Heart right ventricle (tissue), 16 donors: Measurements from ENCODE around the gene WDR90. TPM values are rescaled to one million over a fixed set of nuclear protein-coding genes. Genes with fewer than 3 reads are reported as not detected.
A peak's percentile ranks its signal among the peaks of the same experiment; 100 is the strongest.

Experiments used
- ATAC-seq, 8 donors: fragments of 200-7000 bp; cut with Tn5 transposase; one replicate each; pipeline ENCODE4 v1.9.1; 2020; ENCODE audit warnings: mild to moderate bottlenecking in 8 of 8, moderate library complexity in 8 of 8, moderate number of reproducible peaks in 1 of 8
- DNase-seq, 2 donors: peaks; one replicate each; pipeline ENCODE4 v3.0.0-alpha.2; 2020
- H3K27ac ChIP-seq, 10 donors: fragments of 200-600 bp; sonication (generic) in 2 of 10; one replicate each; pipeline versions ENCODE4 v1.5.0 to v1.8.0; 2020 to 2022; ENCODE audit warnings: mild to moderate bottlenecking in 3 of 10
- H3K27me3 ChIP-seq, 7 donors: fragments of 200-600 bp; one replicate each; pipeline ENCODE4 v1.8.0; 2021 to 2022; ENCODE audit warnings: mild to moderate bottlenecking in 2 of 7
- H3K36me3 ChIP-seq, 9 donors: fragments of 200-600 bp; sonication (generic) in 1 of 9; one replicate each; pipeline versions ENCODE4 v1.5.0 to v1.8.0; 2020 to 2022; ENCODE audit warnings: mild to moderate bottlenecking in 2 of 9
- H3K4me1 ChIP-seq, 9 donors: fragments of 200-600 bp; sonication (generic) in 1 of 9; one replicate each; pipeline versions ENCODE4 v1.5.0 to v1.8.0; 2020 to 2022; ENCODE audit warnings: mild to moderate bottlenecking in 4 of 9
- H3K4me3 ChIP-seq, 10 donors: fragments of 200-600 bp; sonication (generic) in 2 of 10; one replicate each; pipeline versions ENCODE4 v1.5.0 to v1.8.0; 2020 to 2022; ENCODE audit warnings: mild to moderate bottlenecking in 7 of 10, moderate library complexity in 2 of 10
- H3K9me3 ChIP-seq, 11 donors: fragments of 200-600 bp in 10 of 11; sonication (generic) in 2 of 11; one replicate each; pipeline versions ENCODE4 v1.5.0 to v1.8.0; 2013 to 2022; ENCODE audit warnings: mild to moderate bottlenecking in 2 of 11, control low read depth in 1 of 11, moderate library complexity in 1 of 11
- WGBS, 2 donors: extraction: QIAGEN DNeasy Blood & Tissue Kit; methylation state at CpG; one replicate each; pipeline ENCODE4 v1.1.7; 2013; ENCODE audit warnings: inconsistent platforms in 1 of 2; 5-methylcytosine and 5-hydroxymethylcytosine counted together
- intact Hi-C, 10 donors: fragments of 100-400 bp; cut with DNase I; formaldehyde crosslinking; loops; one replicate each; pipeline versions ENCODE4 v1.11.1 to v1.14.2; 2022
- polyA plus RNA-seq, 2 donors: library from polyadenylated mRNA; stranded (reverse); fragments of 200-250 nt; gene quantifications; one replicate each; pipeline ENCODE4 v1.2.3, GENCODE V29; 2013
- total RNA-seq, 10 donors: library from RNA; stranded (reverse); fragmentation: NEBNext Ultra II Directional in 3 of 10; extraction: Animal tissue kit (Norgen Biotek cat#: 25700) in 3 of 10; gene quantifications; one replicate each; pipeline versions ENCODE4 v1.2.1 to v1.2.4, GENCODE V29; 2021 to 2023
- TF ChIP-seq, protein P1 (sequence below), 9 donors: fragments of 200-600 bp; sonication (generic) in 2 of 9; IDR thresholded peaks; one replicate each; pipeline versions ENCODE4 v1.5.0 to v1.8.0; 2021 to 2022; ENCODE audit warnings: antibody characterized with exemption in 9 of 9, mild to moderate bottlenecking in 5 of 9, moderate library complexity in 1 of 9
- donor health status: Arrhythmogenic right ventricular cardiomyopathy.
- donor health status: ischemic (EF 13 %, LVEDD 7.1; RV severe dilation, severe dysfunction).
- donor health status: healthy with polysubstance abuse.
- donor health status: DM: no; HTN: yes; CAD: no.
- donor health status: DM: no; HTN: no; CAD: no.
- donor health status: ischemic (EF 25% LVEDD 6.9; RV normal size, moderate dysfunction).
- donor health status: ischemic (EF 25% LVEDD 5.7; RV mildly dilated, moderate dysfunction).
- donor health status: healthy.
- donor health status: DM: yes; HTN: yes; CAD: no.
- donor health status: Ischemic cardiomyopathy.
- donor health status: ischemic (EF 35%, LVEDD 5.7; RV mildly dilated, moderate dysfunction).
- donor health status: nonischemic (EF 11% LVEDD 7.7; RV severe dilation, severe dysfunction).
- donor health status: DM: yes; HTN: yes; CAD: no.
- donor health status: PGD.
- donor health status: ischemic (EF 29% LVEDD 5.4; RV normal size, mild dysfunction).
- donor health status: nonischemic (EF 23%, LVEDD 6.1; RV moderate dilation, normal function).

Gene WDR90
- total and polyA plus RNA-seq, 12 donors = 7.1 to 23.8 (median 9.9) TPM

DNA sequence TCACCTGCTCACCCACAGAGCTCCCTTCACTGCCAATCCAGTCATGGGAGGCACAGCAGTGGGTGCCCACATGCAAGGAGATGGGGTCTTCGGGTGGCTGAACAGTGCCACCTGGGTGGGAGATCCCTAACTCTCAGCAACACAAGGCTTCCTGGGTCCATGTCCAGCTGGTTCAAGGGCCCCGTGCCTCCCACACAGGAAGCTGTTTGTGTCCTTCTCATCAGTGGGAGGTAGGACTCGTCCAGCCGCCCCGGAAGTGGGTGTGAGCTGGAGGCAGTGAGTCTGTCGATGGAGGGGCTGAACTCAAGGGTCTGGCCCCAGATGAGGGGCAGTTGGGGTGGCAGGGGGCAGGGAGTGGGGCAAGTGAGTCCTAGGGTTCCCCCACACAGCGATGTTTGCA is 54.9 kb downstream of the WDR90 start:
- no peak for DNase-seq
- Histone ChIP-seq H3K4me1 (peaks cover 0 to 17% (median 7%) of the 10 kb centered on the region in 9 donors), H3K9me3 (no peaks in the 10 kb centered on the region), H3K36me3 (no peaks in the 10 kb centered on the region), H3K4me3 (no peak overlapping the region), H3K27ac (no peak overlapping the region), H3K27me3 (peaks cover 51 to 97% (median 93%) of the 10 kb centered on the region in 7 donors)
- 62 to 67% methylated on average over 7 of the region's 7 CpGs for WGBS, 2 donors
- ATAC-seq = no peak
- intact Hi-C loops = no loop called here
- TF ChIP-seq, protein P1, sequence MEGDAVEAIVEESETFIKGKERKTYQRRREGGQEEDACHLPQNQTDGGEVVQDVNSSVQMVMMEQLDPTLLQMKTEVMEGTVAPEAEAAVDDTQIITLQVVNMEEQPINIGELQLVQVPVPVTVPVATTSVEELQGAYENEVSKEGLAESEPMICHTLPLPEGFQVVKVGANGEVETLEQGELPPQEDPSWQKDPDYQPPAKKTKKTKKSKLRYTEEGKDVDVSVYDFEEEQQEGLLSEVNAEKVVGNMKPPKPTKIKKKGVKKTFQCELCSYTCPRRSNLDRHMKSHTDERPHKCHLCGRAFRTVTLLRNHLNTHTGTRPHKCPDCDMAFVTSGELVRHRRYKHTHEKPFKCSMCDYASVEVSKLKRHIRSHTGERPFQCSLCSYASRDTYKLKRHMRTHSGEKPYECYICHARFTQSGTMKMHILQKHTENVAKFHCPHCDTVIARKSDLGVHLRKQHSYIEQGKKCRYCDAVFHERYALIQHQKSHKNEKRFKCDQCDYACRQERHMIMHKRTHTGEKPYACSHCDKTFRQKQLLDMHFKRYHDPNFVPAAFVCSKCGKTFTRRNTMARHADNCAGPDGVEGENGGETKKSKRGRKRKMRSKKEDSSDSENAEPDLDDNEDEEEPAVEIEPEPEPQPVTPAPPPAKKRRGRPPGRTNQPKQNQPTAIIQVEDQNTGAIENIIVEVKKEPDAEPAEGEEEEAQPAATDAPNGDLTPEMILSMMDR (IDR thresholded peaks at IDR 0.05) = no peak

DNA sequence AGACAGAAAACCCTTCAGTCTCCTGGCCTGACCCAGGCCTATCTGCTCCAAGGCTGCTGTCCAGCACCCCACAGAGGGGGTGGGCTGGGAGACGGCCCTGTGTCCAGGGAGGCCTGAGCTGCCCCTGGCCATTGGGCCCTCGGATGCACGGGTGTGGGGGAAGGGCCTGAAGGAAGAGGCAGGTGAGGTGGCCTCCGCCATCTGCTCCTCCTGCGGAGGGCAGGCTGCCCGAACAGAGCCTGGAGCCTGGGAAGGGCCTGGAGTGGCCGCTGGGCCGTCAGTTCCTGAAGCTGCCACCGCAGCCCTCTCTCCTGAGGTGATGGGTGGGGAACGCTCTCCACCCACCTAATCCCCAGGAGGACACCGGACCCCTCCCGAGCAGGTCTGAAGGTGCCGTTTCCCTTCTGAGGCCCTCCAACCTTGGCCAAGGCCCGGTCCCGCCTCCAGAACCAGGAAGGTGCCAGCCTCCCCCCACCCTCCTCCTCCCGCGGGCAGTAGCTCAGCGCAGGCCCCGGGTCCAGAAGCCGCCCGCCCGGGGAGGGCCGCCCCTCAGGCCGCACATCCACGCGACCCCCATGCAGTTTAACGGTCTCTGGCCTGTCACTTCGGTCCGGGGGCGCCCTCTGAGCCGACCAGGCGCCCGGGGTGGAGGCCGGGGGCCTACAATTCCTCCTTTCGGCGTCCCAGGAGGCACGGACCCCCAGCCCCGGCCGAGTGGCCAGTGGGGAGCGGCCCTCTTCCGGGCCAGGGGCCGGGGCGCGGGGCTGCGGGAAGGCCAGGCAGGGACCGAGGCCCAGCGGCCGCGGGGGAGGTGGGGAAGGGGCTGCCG is 55.6 kb downstream of the WDR90 start:
- no peak for ATAC-seq
- intact Hi-C loops = no loop called here
- peaks cover 51 to 97% (median 92%) of the 10 kb centered on the region in 7 donors for H3K27me3 ChIP-seq
- WGBS, 2 donors = 10 to 13% methylated on average over 48 to 50 of the region's 50 CpGs
- H3K4me1 ChIP-seq = peaks cover 0 to 19% (median 8%) of the 10 kb centered on the region in 9 donors
- H3K4me3 ChIP-seq = no peak overlapping the region
- TF ChIP-seq, protein P1 (IDR thresholded peaks at IDR 0.05) = no peak
- no peaks in the 10 kb centered on the region for H3K9me3 ChIP-seq
- DNase-seq = no peak
- no peak overlapping the region for H3K27ac ChIP-seq
- no peaks in the 10 kb centered on the region for H3K36me3 ChIP-seq

DNA sequence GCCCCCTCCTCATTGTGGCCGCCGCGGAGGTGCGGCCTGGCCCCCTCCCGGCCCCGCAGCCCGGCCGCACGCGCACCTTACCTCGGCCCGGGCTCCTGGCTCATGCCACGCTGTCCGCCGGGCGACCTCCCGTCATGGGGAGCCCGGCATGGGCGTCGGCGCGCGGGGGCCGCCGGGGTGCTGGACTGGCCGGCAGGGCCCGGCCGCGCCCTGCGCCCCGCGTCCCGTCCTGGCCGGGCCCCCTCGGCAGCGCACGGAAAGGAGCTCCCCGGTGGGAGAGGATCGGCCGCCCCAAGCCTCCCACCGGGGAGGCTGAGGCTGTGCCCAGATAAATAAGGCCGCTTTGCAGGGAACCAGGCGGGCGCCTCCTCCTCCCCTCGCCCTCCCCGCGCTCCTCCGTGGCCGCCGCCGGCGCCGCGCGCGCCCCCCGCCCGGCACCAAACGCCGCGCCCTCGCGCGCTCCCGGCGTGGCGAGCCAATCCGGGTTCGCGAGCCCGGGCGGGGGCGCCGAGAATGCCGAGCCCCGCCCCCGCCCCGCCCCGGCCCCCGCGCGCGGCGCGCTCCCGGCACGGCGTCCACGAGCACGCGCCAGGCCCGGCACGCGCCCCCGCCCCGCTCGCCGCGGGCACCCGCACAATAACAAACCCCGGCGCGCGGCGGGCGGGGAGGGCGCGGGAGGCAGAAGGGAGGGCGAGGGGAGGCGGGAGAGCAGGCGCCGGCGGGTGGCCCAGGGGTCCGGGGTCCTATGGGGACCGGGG is 56.4 kb downstream of the WDR90 start, which contains the start of gene FBXL16:
Gene FBXL16 (minus strand): TSS at position 371 of the 758 bp plus-strand sequence. CDS start 8,396 bp downstream, outside the sequence.
- peaks cover 0 to 22% (median 14%) of the 10 kb centered on the region in 9 donors for H3K4me1 ChIP-seq
- no peaks in the 10 kb centered on the region for H3K36me3 ChIP-seq
- DNase-seq (no peak), ATAC-seq (no peak)
- TF ChIP-seq, protein P1 (IDR thresholded peaks at IDR 0.05) = no peak
- WGBS, 2 donors = 1% methylated on average over 42 to 112 of the region's 115 CpGs
- no peaks in the 10 kb centered on the region for H3K9me3 ChIP-seq
- H3K4me3 ChIP-seq = peak within 1 kb of the TSS in 3 of 10 donors; percentile 19 to 26 (median 22)
- H3K27ac ChIP-seq = no peak within 1 kb of the TSS
- H3K27me3 ChIP-seq = peaks cover 46 to 97% (median 92%) of the 10 kb centered on the region in 7 donors
- intact Hi-C loops = no loop called here
